Neural cell (in vitro differentiated cells): ENCODE data around the gene POU3F3.

Experiments
- CTCF ChIP-seq: fragments of 450-650 bp; IDR thresholded peaks from 2 replicates; pipeline ENCODE4 v1.5.1; 2014; ENCODE audit warnings: antibody characterized with exemption, mild to moderate bottlenecking, moderate library complexity; ENCODE audit not compliant: poor library complexity, severe bottlenecking
- EP300 ChIP-seq: fragments of 450-650 bp; conservative IDR thresholded peaks from 2 replicates; pipeline ENCODE4 v1.6.1; 2014; ENCODE audit warnings: antibody characterized with exemption, mild to moderate bottlenecking, moderate library complexity; ENCODE audit not compliant: poor library complexity, severe bottlenecking
- RAD21 ChIP-seq: fragments of 450-650 bp; conservative IDR thresholded peaks from 2 replicates; pipeline ENCODE4 v1.6.1; 2014; ENCODE audit warnings: antibody characterized with exemption, mild to moderate bottlenecking, moderate library complexity
- REST ChIP-seq: IDR thresholded peaks from 2 replicates; pipeline ENCODE4 v1.6.1; 2012; ENCODE audit warnings: borderline replicate concordance

DNA sequence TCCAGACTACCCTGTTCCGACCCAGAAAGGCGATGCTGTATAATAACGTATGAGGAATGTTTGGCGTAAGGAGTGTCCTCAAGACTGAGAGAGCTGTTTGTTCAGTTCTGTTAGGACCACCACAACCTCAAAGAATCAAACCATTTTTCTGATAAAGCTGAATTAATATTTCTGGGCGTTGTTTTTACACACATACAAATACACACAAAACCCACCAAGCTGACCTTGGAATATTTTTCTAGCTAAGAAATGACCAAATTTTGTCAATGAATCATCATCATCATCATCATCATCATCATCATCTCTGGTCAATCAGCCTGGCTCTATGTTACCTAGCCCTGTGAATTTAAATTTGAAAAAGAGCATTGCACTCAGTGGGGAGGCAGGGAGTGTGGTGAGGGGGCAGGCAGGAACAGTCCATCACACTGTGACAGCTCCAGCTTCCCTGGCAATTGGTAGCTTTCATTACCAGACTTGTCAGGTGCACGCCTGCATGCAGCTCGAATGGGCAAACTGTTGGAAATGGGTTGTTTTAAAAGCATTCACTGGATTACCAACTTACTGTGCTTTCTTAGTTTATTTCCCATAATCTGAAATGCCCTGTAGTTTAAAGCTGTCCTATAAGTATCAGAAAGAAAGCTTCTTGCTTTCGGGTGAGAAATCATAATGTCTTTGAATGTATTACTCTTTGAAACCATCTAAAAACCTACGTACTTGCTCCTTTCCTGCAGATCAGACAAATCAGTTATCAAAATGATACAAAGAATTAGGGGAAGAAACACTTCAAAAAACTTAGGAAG is 6.9 kb upstream of the POU3F3 start:
- no peak for TF ChIP-seq CTCF
- TF ChIP-seq RAD21 = no peak
- TF ChIP-seq EP300 = peak; percentile 85
- peak; percentile 72 for TF ChIP-seq REST
